ENCODE results near the gene H2BK1.

GRCh38 chr7:151239837-151240459 lies 29.7 kb upstream of the H2BK1 start:
- TF ChIP-seq, protein P1, sequence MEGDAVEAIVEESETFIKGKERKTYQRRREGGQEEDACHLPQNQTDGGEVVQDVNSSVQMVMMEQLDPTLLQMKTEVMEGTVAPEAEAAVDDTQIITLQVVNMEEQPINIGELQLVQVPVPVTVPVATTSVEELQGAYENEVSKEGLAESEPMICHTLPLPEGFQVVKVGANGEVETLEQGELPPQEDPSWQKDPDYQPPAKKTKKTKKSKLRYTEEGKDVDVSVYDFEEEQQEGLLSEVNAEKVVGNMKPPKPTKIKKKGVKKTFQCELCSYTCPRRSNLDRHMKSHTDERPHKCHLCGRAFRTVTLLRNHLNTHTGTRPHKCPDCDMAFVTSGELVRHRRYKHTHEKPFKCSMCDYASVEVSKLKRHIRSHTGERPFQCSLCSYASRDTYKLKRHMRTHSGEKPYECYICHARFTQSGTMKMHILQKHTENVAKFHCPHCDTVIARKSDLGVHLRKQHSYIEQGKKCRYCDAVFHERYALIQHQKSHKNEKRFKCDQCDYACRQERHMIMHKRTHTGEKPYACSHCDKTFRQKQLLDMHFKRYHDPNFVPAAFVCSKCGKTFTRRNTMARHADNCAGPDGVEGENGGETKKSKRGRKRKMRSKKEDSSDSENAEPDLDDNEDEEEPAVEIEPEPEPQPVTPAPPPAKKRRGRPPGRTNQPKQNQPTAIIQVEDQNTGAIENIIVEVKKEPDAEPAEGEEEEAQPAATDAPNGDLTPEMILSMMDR (conservative IDR thresholded peaks at IDR 0.05 in 1 of 2, IDR thresholded peaks at IDR 0.05 in 1 of 2; ENCODE audit: low read depth in 1 of 2, low read length in 2 of 2), result no peak
- TF ChIP-seq EZH2 (IDR thresholded peaks at IDR 0.05; ENCODE audit: low read length, missing control alignments), result no peak

Data from fibroblast of lung (primary cell).